HEK293 (cell line): ENCODE results near the gene MLX.

ENCODE experiments used
- ATF2 ChIP-seq: fragments of 450-650 bp; formaldehyde crosslinking; IDR thresholded peaks from 2 replicates; pipeline ENCODE4 v1.5.1; 2016; ENCODE audit warnings: missing biosample characterization, missing genetic modification characterization, low read depth
- BCL11A ChIP-seq: fragments of 450-650 bp; formaldehyde crosslinking; IDR thresholded peaks from 2 replicates; pipeline ENCODE4 v1.5.1; 2016; ENCODE audit warnings: low read depth, missing biosample characterization, missing genetic modification characterization
- GLIS2 ChIP-seq: fragments of 450-650 bp; formaldehyde crosslinking; IDR thresholded peaks from 2 replicates; pipeline ENCODE4 v1.5.1; 2016; ENCODE audit warnings: missing biosample characterization, missing genetic modification characterization
- HOXD13 ChIP-seq: sonication (generic); formaldehyde crosslinking; IDR thresholded peaks from 2 replicates; pipeline ENCODE4 v1.8.0; 2022; ENCODE audit warnings: missing genetic modification reagents, borderline replicate concordance
- KLF10 ChIP-seq: fragments of 450-650 bp; IDR thresholded peaks from 2 replicates; pipeline ENCODE4 v1.5.1; 2018; ENCODE audit warnings: missing biosample characterization, mild to moderate bottlenecking, missing genetic modification characterization
- KLF16 ChIP-seq: fragments of 450-650 bp; formaldehyde crosslinking; IDR thresholded peaks from 2 replicates; pipeline ENCODE4 v1.5.1; 2017; ENCODE audit warnings: missing biosample characterization, missing genetic modification characterization
- PRDM2 ChIP-seq: fragments of 450-650 bp; formaldehyde crosslinking; IDR thresholded peaks from 2 replicates; pipeline ENCODE4 v1.5.1; 2016; ENCODE audit warnings: missing biosample characterization, missing genetic modification characterization, borderline replicate concordance
- REPIN1 ChIP-seq: fragments of 450-650 bp; formaldehyde crosslinking; IDR thresholded peaks from 2 replicates; pipeline ENCODE4 v1.5.1; 2017; ENCODE audit warnings: missing biosample characterization, missing genetic modification characterization, low read depth
- REST ChIP-seq: fragments of 450-650 bp; formaldehyde crosslinking; IDR thresholded peaks from 2 replicates; pipeline ENCODE4 v1.5.1; 2016; ENCODE audit warnings: missing biosample characterization, missing genetic modification characterization
- YY1 ChIP-seq: fragments of 450-650 bp; formaldehyde crosslinking; IDR thresholded peaks from 2 replicates; pipeline ENCODE4 v1.5.1; 2018; ENCODE audit warnings: missing biosample characterization, missing genetic modification characterization
- ZBTB7A ChIP-seq: fragments of 450-650 bp; formaldehyde crosslinking; IDR thresholded peaks from 2 replicates; pipeline ENCODE4 v1.5.1; 2016; ENCODE audit warnings: low read depth, missing biosample characterization, missing genetic modification characterization
- ZFHX2 ChIP-seq: fragments of 450-650 bp; formaldehyde crosslinking; conservative IDR thresholded peaks from 2 replicates; pipeline ENCODE4 v1.5.1; 2016; ENCODE audit warnings: missing biosample characterization, missing genetic modification characterization
- ZFP37 ChIP-seq: fragments of 450-650 bp; formaldehyde crosslinking; IDR thresholded peaks from 2 replicates; pipeline ENCODE4 v1.5.1; 2016; ENCODE audit warnings: missing biosample characterization, missing genetic modification characterization
- ZNF157 ChIP-seq: fragments of 450-650 bp; formaldehyde crosslinking; IDR thresholded peaks from 2 replicates; pipeline ENCODE4 v1.5.1; 2016; ENCODE audit warnings: missing biosample characterization, missing genetic modification characterization
- ZNF19 ChIP-seq: fragments of 450-650 bp; formaldehyde crosslinking; IDR thresholded peaks from 2 replicates; pipeline ENCODE4; 2016; ENCODE audit warnings: missing biosample characterization, missing genetic modification characterization, low read depth
- ZNF280D ChIP-seq: fragments of 450-650 bp; formaldehyde crosslinking; IDR thresholded peaks from 2 replicates; pipeline ENCODE4 v1.5.1; 2016; ENCODE audit warnings: missing biosample characterization, missing genetic modification characterization
- ZNF292 ChIP-seq: fragments of 450-650 bp; formaldehyde crosslinking; IDR thresholded peaks from 2 replicates; pipeline ENCODE4 v1.5.1; 2016; ENCODE audit warnings: low read depth, missing biosample characterization, missing genetic modification characterization, borderline replicate concordance
- ZNF362 ChIP-seq: fragments of 450-650 bp; formaldehyde crosslinking; IDR thresholded peaks from 2 replicates; pipeline ENCODE4 v1.5.1; 2016; ENCODE audit warnings: missing biosample characterization, missing genetic modification characterization
- ZNF510 ChIP-seq: fragments of 450-650 bp; formaldehyde crosslinking; IDR thresholded peaks from 2 replicates; pipeline ENCODE4 v1.5.1; 2018; ENCODE audit warnings: mild to moderate bottlenecking, missing genetic modification characterization, missing biosample characterization; ENCODE audit not compliant: insufficient replicate concordance
- ZNF549 ChIP-seq: fragments of 450-650 bp; IDR thresholded peaks from 2 replicates; pipeline ENCODE4 v1.5.1; 2018; ENCODE audit warnings: missing biosample characterization, missing genetic modification characterization, mild to moderate bottlenecking, inconsistent platforms, moderate library complexity
- ZNF585B ChIP-seq: fragments of 450-650 bp; formaldehyde crosslinking; IDR thresholded peaks from 2 replicates; pipeline ENCODE4 v1.5.1; 2016; ENCODE audit warnings: missing biosample characterization, missing genetic modification characterization
- ZNF596 ChIP-seq: fragments of 450-650 bp; IDR thresholded peaks from 2 replicates; pipeline ENCODE4 v1.5.0; 2018; ENCODE audit warnings: missing biosample characterization, mild to moderate bottlenecking, missing genetic modification characterization, moderate library complexity
- ZNF600 ChIP-seq: fragments of 450-650 bp; formaldehyde crosslinking; IDR thresholded peaks from 2 replicates; pipeline ENCODE4 v1.5.1; 2016; ENCODE audit warnings: missing biosample characterization, missing genetic modification characterization
- ZNF658 ChIP-seq: fragments of 450-650 bp; formaldehyde crosslinking; IDR thresholded peaks from 2 replicates; pipeline ENCODE4; 2016; ENCODE audit warnings: missing biosample characterization, missing genetic modification characterization
- ZNF76 ChIP-seq: fragments of 450-650 bp; formaldehyde crosslinking; IDR thresholded peaks from 2 replicates; pipeline ENCODE4; 2016; ENCODE audit warnings: low read depth, missing biosample characterization, missing genetic modification characterization, borderline replicate concordance
- ZSCAN16 ChIP-seq: fragments of 450-650 bp; formaldehyde crosslinking; IDR thresholded peaks from 2 replicates; pipeline ENCODE4 v1.5.1; 2016; ENCODE audit warnings: missing biosample characterization, missing genetic modification characterization

The MLX gene

GRCh38 chr17:42536048-42536371 is 30.9 kb upstream of the MLX start, which contains the start of gene NAGLU (continued):
- TF ChIP-seq PRDM2 (tag by site-specific recombination) = no peak
- TF ChIP-seq HOXD13 (CRISPR knock-in tag) = no peak
- TF ChIP-seq REST (tag by site-specific recombination) = no peak
- peak; percentile 97 for TF ChIP-seq GLIS2 (tag by site-specific recombination)
- TF ChIP-seq BCL11A (tag by site-specific recombination) = peak; percentile 97
- no peak for TF ChIP-seq ZNF292
- no peak for TF ChIP-seq ZNF658 (tag by site-specific recombination)
- no peak for TF ChIP-seq ZNF549 (tag by site-specific recombination)
- no peak for TF ChIP-seq ZSCAN16 (tag by site-specific recombination)
- TF ChIP-seq ATF2 (tag by site-specific recombination) = no peak
- TF ChIP-seq ZNF585B = no peak
- no peak for TF ChIP-seq ZNF600 (tag by site-specific recombination)
- TF ChIP-seq ZNF19 (tag by site-specific recombination) = no peak
- TF ChIP-seq ZBTB7A = no peak
- TF ChIP-seq ZNF157 (tag by site-specific recombination) = no peak
- peak; percentile 98 for TF ChIP-seq KLF10 (tag by site-specific recombination)
- TF ChIP-seq KLF16 (tag by site-specific recombination) = peak; percentile 64; the same call in 1 of the 2 replicates
- no peak; the same call in 1 of the 2 replicates for TF ChIP-seq ZNF76 (tag by site-specific recombination)
- TF ChIP-seq YY1 (tag by site-specific recombination) = no peak
- no peak for TF ChIP-seq ZNF362 (tag by site-specific recombination)
- no peak for TF ChIP-seq ZNF280D (tag by site-specific recombination)
- no peak for TF ChIP-seq ZNF510 (tag by site-specific recombination)
- peak; percentile 37; the same call in 1 of the 2 replicates for TF ChIP-seq ZNF596
- no peak for TF ChIP-seq ZFP37 (tag by site-specific recombination)
- TF ChIP-seq REPIN1 (tag by site-specific recombination) = no peak
- no peak; the same call in 1 of the 2 replicates for TF ChIP-seq ZFHX2 (tag by site-specific recombination)
